GM13977 (cell line): ENCODE data around the gene FOXP4.
A peak's percentile ranks its signal among the peaks of the same experiment; 100 is the strongest.

Experiments
- DNase-seq: peaks from one replicate; pipeline ENCODE4 v3.0.0; 2012; ENCODE audit warnings: low spot score
- CTCF ChIP-seq: IDR thresholded peaks from 2 replicates; pipeline ENCODE4 v1.5.1; 2012; ENCODE audit warnings: mild to moderate bottlenecking, control low read depth; ENCODE audit not compliant: insufficient read depth; ENCODE audit errors: extremely low read depth, missing control alignments
- in situ Hi-C: fragments of 300-500 bp; cut with MboI; formaldehyde crosslinking; loops from one replicate; pipeline ENCODE4 v1.12.0; 2022; ENCODE audit warnings: low sequenced_read_pairs, low pct_unique_long_range_greater_than_20kb, mixed read lengths, inconsistent platforms; ENCODE audit not compliant: unreplicated experiment

The FOXP4 gene

GRCh38 chr6:41546866-41547798 lies 951 bp downstream of the FOXP4 start:
- TF ChIP-seq CTCF, result no peak
- in situ Hi-C loops, result no loop called here
- peak; percentile 54 for DNase-seq

- DNase-seq, result no peak
- no peak for TF ChIP-seq CTCF
- in situ Hi-C loops, result no loop called here
Measured at GRCh38 chr6:41547799-41548097, 1.6 kb downstream of the FOXP4 start.

- in situ Hi-C loops, result no loop called here
- peak; percentile 11 for TF ChIP-seq CTCF
- peak; percentile 50 for DNase-seq
Measured at GRCh38 chr6:41548098-41548840, 2.1 kb downstream of the FOXP4 start.

GRCh38 chr6:41548841-41549642 lies 2.9 kb downstream of the FOXP4 start:
- no peak for DNase-seq
- in situ Hi-C loops, result no loop called here
- TF ChIP-seq CTCF, result no peak

GRCh38 chr6:41549673-41550072 lies 3.5 kb downstream of the FOXP4 start:
- no peak for TF ChIP-seq CTCF
- in situ Hi-C loops, result no loop called here
- no peak for DNase-seq

GRCh38 chr6:41551086-41551700 lies 5.0 kb downstream of the FOXP4 start:
- in situ Hi-C loops, result no loop called here
- no peak for DNase-seq
- TF ChIP-seq CTCF, result no peak
